Activated CD8-positive, alpha-beta T cell treated with anti-CD3 and anti-CD28 coated beads for 36 hours (primary cell): Measurements from ENCODE around the gene RIMS1. TPM values are rescaled to one million over a fixed set of nuclear protein-coding genes. Genes with fewer than 3 reads are reported as not detected.

ENCODE experiments used
- ATAC-seq: fragments of 200-7000 bp; cut with Tn5 transposase; one replicate; pipeline ENCODE4 v1.10.0; 2021; ENCODE audit warnings: mild to moderate bottlenecking, moderate library complexity
- CTCF ChIA-PET: fragments of 350-600 bp; sonication (Branson Sonifier 250); formaldehyde crosslinking; loops from one replicate; lab custom pipeline; 2021; ENCODE audit warnings: antibody characterized with exemption; lab: Charles Lee
- POLR2A ChIA-PET: fragments of 350-600 bp; sonication (Branson Sonifier 250); formaldehyde crosslinking; loops from one replicate; lab custom pipeline; 2021; ENCODE audit warnings: antibody characterized with exemption; lab: Charles Lee
- DNase-seq: peaks from one replicate; pipeline ENCODE4 v3.0.0-alpha.2; 2020
- H3K27ac Mint-ChIP-seq: one replicate; pipeline ENCODE4 v1.8.0; 2021; ENCODE audit warnings: mild to moderate bottlenecking, mixed read lengths
- H3K27me3 Mint-ChIP-seq: one replicate; pipeline ENCODE4 v1.8.0; 2021; ENCODE audit warnings: mixed read lengths
- H3K36me3 Mint-ChIP-seq: one replicate; pipeline ENCODE4 v1.8.0; 2021; ENCODE audit warnings: low read depth, mixed read lengths
- H3K4me1 Mint-ChIP-seq: one replicate; pipeline ENCODE4 v1.8.0; 2021; ENCODE audit warnings: low read depth, mixed read lengths
- H3K4me3 Mint-ChIP-seq: one replicate; pipeline ENCODE4 v1.8.0; 2021; ENCODE audit warnings: mild to moderate bottlenecking, moderate library complexity, mixed read lengths
- H3K9me3 Mint-ChIP-seq: one replicate; pipeline ENCODE4 v1.8.0; 2021; ENCODE audit warnings: mixed read lengths
- intact Hi-C: fragments of 100-400 bp; cut with micrococcal nuclease; formaldehyde crosslinking; loops from one replicate; pipeline ENCODE4 v1.10.0; 2022
- total RNA-seq, 2 experiments: library from RNA; stranded (reverse); gene quantifications; one replicate each; pipeline ENCODE4 v1.2.3, GENCODE V29; 2021
- TF ChIP-seq, protein P1 (sequence below): fragments of 200-600 bp; IDR thresholded peaks from one replicate; pipeline ENCODE4 v1.8.0; 2022; ENCODE audit warnings: antibody characterized with exemption, mild to moderate bottlenecking

The RIMS1 gene, protein sequence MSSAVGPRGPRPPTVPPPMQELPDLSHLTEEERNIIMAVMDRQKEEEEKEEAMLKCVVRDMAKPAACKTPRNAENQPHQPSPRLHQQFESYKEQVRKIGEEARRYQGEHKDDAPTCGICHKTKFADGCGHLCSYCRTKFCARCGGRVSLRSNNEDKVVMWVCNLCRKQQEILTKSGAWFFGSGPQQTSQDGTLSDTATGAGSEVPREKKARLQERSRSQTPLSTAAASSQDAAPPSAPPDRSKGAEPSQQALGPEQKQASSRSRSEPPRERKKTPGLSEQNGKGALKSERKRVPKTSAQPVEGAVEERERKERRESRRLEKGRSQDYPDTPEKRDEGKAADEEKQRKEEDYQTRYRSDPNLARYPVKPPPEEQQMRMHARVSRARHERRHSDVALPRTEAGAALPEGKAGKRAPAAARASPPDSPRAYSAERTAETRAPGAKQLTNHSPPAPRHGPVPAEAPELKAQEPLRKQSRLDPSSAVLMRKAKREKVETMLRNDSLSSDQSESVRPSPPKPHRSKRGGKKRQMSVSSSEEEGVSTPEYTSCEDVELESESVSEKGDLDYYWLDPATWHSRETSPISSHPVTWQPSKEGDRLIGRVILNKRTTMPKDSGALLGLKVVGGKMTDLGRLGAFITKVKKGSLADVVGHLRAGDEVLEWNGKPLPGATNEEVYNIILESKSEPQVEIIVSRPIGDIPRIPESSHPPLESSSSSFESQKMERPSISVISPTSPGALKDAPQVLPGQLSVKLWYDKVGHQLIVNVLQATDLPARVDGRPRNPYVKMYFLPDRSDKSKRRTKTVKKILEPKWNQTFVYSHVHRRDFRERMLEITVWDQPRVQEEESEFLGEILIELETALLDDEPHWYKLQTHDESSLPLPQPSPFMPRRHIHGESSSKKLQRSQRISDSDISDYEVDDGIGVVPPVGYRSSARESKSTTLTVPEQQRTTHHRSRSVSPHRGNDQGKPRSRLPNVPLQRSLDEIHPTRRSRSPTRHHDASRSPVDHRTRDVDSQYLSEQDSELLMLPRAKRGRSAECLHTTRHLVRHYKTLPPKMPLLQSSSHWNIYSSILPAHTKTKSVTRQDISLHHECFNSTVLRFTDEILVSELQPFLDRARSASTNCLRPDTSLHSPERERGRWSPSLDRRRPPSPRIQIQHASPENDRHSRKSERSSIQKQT (N-terminal part only)
- not detected for total RNA-seq

DNA sequence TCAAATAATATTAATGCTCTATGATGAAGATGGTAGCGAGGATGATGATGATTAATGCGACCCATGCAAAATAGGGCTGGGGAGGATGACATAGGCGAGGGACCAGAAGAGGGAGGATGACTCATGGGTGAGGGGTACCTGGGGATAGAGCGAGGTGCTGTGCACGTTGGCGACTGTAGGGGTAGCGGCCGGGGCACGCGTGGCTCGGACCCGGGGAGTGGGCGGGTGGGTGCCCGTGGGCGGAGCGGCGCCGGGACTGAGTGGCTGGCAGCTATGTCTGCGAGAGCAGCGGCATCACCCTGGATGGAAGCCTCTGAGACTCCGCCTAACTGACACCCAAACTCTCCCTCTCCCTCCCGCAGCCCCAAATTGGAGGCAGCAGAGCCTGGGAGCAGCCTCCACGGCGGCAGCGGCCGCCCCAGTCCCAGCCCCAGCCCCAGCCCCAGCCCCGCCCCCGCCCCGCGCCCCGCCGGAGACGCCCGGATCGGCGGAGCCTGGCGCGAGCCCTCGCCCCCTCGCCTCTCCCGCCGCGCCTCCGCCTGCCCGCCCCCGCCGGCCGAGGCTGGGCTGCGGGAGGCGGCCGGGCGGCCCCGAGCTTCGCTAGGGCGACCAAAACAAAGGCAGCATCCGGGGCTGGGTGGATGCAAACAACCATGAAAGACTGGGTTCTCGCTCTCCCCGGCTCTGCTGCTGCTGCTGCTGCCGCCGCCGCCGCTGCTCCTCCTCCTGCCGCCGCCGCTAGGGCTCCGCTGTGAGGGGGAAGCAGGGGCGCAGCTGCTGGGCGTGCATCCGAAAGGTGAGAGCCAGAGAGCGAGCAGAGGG is at the start of gene RIMS1:
RIMS1 (plus strand) TSS at position 367 of the 822 bp plus-strand sequence. CDS start 474 bp downstream, outside the sequence.
- CTCF ChIA-PET: no interaction called here
- TF ChIP-seq, protein P1, sequence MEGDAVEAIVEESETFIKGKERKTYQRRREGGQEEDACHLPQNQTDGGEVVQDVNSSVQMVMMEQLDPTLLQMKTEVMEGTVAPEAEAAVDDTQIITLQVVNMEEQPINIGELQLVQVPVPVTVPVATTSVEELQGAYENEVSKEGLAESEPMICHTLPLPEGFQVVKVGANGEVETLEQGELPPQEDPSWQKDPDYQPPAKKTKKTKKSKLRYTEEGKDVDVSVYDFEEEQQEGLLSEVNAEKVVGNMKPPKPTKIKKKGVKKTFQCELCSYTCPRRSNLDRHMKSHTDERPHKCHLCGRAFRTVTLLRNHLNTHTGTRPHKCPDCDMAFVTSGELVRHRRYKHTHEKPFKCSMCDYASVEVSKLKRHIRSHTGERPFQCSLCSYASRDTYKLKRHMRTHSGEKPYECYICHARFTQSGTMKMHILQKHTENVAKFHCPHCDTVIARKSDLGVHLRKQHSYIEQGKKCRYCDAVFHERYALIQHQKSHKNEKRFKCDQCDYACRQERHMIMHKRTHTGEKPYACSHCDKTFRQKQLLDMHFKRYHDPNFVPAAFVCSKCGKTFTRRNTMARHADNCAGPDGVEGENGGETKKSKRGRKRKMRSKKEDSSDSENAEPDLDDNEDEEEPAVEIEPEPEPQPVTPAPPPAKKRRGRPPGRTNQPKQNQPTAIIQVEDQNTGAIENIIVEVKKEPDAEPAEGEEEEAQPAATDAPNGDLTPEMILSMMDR: no peak

DNA sequence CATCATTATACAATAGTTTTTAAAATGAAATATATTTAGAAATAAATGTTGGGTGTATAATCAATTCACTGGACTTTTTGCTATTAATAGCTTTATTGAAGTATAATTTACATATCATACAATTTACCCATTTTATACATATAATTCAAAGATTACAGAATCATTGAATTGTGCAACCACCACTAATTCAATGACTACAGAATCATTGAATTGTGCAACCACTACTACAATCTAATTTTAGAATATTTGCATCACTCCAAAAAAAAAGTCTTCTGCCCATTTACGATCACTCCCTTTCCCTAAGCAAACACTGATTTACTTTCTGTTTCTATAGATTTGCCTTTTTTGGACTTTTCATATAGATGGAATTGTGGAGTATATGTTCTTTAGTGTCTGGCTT is 35.1 kb upstream of the RIMS1 start:
- H3K27me3 Mint-ChIP-seq: no peaks in the 10 kb centered on the region
- DNase-seq (no peak), ATAC-seq (no peak)
- CTCF ChIA-PET: no interaction called here
- H3K4me3 Mint-ChIP-seq: no peak overlapping the region
- no peak overlapping the region for H3K27ac Mint-ChIP-seq
- POLR2A ChIA-PET: no interaction called here
- TF ChIP-seq, protein P1: no peak
- peaks cover 2% of the 10 kb centered on the region for H3K9me3 Mint-ChIP-seq
- H3K36me3 Mint-ChIP-seq: no peaks in the 10 kb centered on the region
- H3K4me1 Mint-ChIP-seq: no peaks in the 10 kb centered on the region
- intact Hi-C loops: no loop called here

More for the DNA sequence above, at the start of gene RIMS1:
- H3K4me1 Mint-ChIP-seq: peaks cover 3% of the 10 kb centered on the region
- no peaks in the 10 kb centered on the region for H3K9me3 Mint-ChIP-seq
- DNase-seq (peak; percentile 6), ATAC-seq (peak; percentile 51)
- POLR2A ChIA-PET: no interaction called here
- intact Hi-C loops: no loop called here
- peaks cover 33% of the 10 kb centered on the region for H3K27me3 Mint-ChIP-seq
- H3K36me3 Mint-ChIP-seq: no peaks in the 10 kb centered on the region
- H3K4me3 Mint-ChIP-seq: no peak within 1 kb of the TSS
- no peak within 1 kb of the TSS for H3K27ac Mint-ChIP-seq

DNA sequence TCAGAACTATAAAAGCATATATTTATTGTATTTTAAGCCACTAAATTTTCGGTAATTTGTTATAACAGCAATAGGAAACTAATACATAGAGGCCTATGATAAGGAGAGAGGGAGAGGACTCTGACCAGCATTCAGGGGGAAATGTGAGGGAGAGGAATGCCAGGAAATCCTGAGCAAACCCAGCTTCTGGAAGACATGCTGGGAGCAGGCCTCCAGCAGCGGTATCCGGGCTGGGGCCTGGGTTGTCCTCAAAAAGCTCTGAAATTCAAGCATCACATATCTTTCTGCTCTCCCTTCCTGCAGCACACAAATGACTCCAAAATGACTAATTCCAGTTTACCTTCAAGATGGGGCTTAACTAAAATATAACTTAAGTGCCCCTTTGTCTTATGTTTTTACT is 33.4 kb upstream of the RIMS1 start:
- Mint-ChIP-seq H3K4me3 (no peak overlapping the region), H3K27ac (no peak overlapping the region), H3K9me3 (peaks cover 2% of the 10 kb centered on the region), H3K36me3 (no peaks in the 10 kb centered on the region), H3K27me3 (no peaks in the 10 kb centered on the region), H3K4me1 (no peaks in the 10 kb centered on the region)
- ChIA-PET POLR2A (no interaction called here), CTCF (no interaction called here)
- intact Hi-C loops: no loop called here
- DNase-seq: no peak
- no peak for ATAC-seq
- TF ChIP-seq, protein P1: no peak

DNA sequence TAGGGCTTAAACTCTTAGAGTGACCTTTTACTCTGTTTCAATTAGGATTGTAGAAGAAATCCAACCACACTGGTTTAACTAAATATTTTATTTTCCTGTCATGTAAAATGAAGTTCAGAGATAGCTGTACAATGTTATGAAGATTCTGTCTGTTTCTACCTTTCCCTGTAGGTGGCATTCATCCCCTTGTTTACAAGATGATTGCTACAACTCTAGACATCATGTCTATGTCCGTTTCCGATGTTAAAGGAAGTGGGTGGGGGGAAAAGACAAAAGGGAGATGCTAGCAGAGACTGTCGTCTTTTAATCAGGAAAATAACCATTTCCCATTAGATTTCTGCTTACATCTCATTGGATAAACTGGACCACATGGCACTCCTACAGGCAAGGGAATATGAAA is 30.9 kb upstream of the RIMS1 start:
- Mint-ChIP-seq H3K9me3 (peaks cover 2% of the 10 kb centered on the region), H3K4me3 (no peak overlapping the region), H3K4me1 (no peaks in the 10 kb centered on the region), H3K36me3 (no peaks in the 10 kb centered on the region), H3K27me3 (no peaks in the 10 kb centered on the region), H3K27ac (no peak overlapping the region)
- ChIA-PET POLR2A (no interaction called here), CTCF (no interaction called here)
- no peak for ATAC-seq
- TF ChIP-seq, protein P1: no peak
- no peak for DNase-seq
- intact Hi-C loops: no loop called here
